ENCODE data around the gene OBSL1. TPM values are rescaled to one million over a fixed set of nuclear protein-coding genes. Genes with fewer than 3 reads are reported as not detected.

OBSL1 gene
- total and polyA plus RNA-seq, 2 of the 4 experiments (the other 2 are of a cell fraction), result 21.5 to 51.2 TPM

GRCh38 chr2:219533930-219534661 is 37.2 kb downstream of the OBSL1 start:
- Histone ChIP-seq H3K4ac (ENCODE audit: low read depth, low read length) (no peak overlapping the region), H4K8ac (ENCODE audit: low read depth in 2 of 2, low read length in 2 of 2) (no peak overlapping the region), H3K9me3 (ENCODE audit: control insufficient read depth, insufficient read depth, low read length) (no peaks in the 10 kb centered on the region), H4K20me1 (ENCODE audit: insufficient read depth, low read length) (0 out of 2 replicates have a peak, but pooled peaks cover 3% of the 10 kb centered on the region), H2BK5ac (ENCODE audit: low read depth, low read length, poor library complexity, severe bottlenecking) (no peak overlapping the region), H3K79me1 (ENCODE audit: low read depth in 1 of 2, low read length in 2 of 2) (peaks cover 0 to 7% of the 10 kb centered on the region in 2 experiments; a peak in 1 of 4 replicates), H3K4me3 (ENCODE audit: insufficient read depth, low read depth, low read length) (no peak overlapping the region), H3K9ac (ENCODE audit: low read depth, low read length) (no peak overlapping the region), H2AFZ (replicated peaks; ENCODE audit: low read length, poor library complexity) (no peak overlapping the region), H3K56ac (ENCODE audit: extremely low read depth, insufficient read depth, low read length) (no peak overlapping the region), H2AK9ac (replicated peaks; ENCODE audit: low read depth, low read length, poor library complexity) (no peak overlapping the region), H3K23ac (ENCODE audit: low read depth, low read length) (no peak overlapping the region), H2AK5ac (ENCODE audit: low read depth, low read length) (no peak overlapping the region), H2BK15ac (ENCODE audit: low read depth, low read length) (no peak overlapping the region), H3K14ac (replicated peaks; ENCODE audit: low read depth, low read length) (no peak overlapping the region), H2BK120ac (ENCODE audit: low read depth, low read length) (no peak overlapping the region), H3K27me3 (ENCODE audit: control insufficient read depth, insufficient read depth, low read length) (peaks cover 31% of the 10 kb centered on the region), H3K9me1 (ENCODE audit: insufficient read depth, low read length) (no peaks in the 10 kb centered on the region), H3K18ac (ENCODE audit: low read depth, low read length) (no peak overlapping the region), H3K4me2 (ENCODE audit: low read depth, low read length) (no peak overlapping the region), H3K27ac (ENCODE audit: insufficient read depth, low read length) (no peak overlapping the region), H3K4me1 (ENCODE audit: control insufficient read depth, insufficient read depth, low read length) (peaks cover 15% of the 10 kb centered on the region), H2BK20ac (ENCODE audit: low read depth, low read length) (no peak overlapping the region), H4K5ac (ENCODE audit: low read depth, low read length) (no peak overlapping the region), H3K36me3 (ENCODE audit: control insufficient read depth, insufficient read depth, low read length) (peaks cover 2% of the 10 kb centered on the region; the same call in 1 of the 2 replicates), H4K91ac (ENCODE audit: insufficient read depth, low read depth, low read length) (no peak overlapping the region)
- ChIA-PET CTCF (interaction anchor here (1.1 kb wide), 1 partner anchor 156 kb away, joined by 3 read pairs; no protein-coding TSS in a partner anchor), POLR2A (ENCODE audit: unreplicated experiment) (no interaction called here)
- DNase-seq, result no peak
- in situ Hi-C loops (cut with MboI; ENCODE audit: low sequenced_read_pairs), result loop anchor here (5.0 kb wide), 1 partner anchor 132 kb away; no protein-coding TSS in a partner anchor
- no TSS peak for BruUV-seq (replicated peaks)
- intact Hi-C loops (cut with micrococcal nuclease), result loop anchor here (5.0 kb wide), 1 partner anchor 237 kb away; no protein-coding TSS in a partner anchor
- ATAC-seq (ENCODE audit: low read depth), result no peak
- TF ChIP-seq CEBPB (IDR thresholded peaks at IDR 0.05; ENCODE audit: low read depth, low read length), result no peak
- TF ChIP-seq ELK1 (IDR thresholded peaks at IDR 0.05; ENCODE audit: borderline replicate concordance, low read depth, low read length), result no peak
- TF ChIP-seq RAD21 (IDR thresholded peaks at IDR 0.05; ENCODE audit: low read length), result no peak
- TF ChIP-seq RCOR1 (IDR thresholded peaks at IDR 0.05; ENCODE audit: insufficient replicate concordance, low read length), result no peak
- TF ChIP-seq MXI1 (IDR thresholded peaks at IDR 0.05; ENCODE audit: borderline replicate concordance, low read depth, low read length), result no peak
- TF ChIP-seq POLR2A (IDR thresholded peaks at IDR 0.05; ENCODE audit: low read depth, low read length), result no peak
- TF ChIP-seq NFE2L2 (IDR thresholded peaks at IDR 0.05; ENCODE audit: low read depth, low read length), result no peak
- TF ChIP-seq USF2 (IDR thresholded peaks at IDR 0.05; ENCODE audit: low read depth, low read length), result no peak
- no peak for TF ChIP-seq MAFK (IDR thresholded peaks at IDR 0.05; ENCODE audit: low read depth, low read length)
- no peak for TF ChIP-seq MAZ (IDR thresholded peaks at IDR 0.05; ENCODE audit: borderline replicate concordance, low read depth, low read length)
- no peak for TF ChIP-seq BHLHE40 (IDR thresholded peaks at IDR 0.05; ENCODE audit: low read depth, low read length)
- 86% methylated on average over 1 of the region's 6 CpGs; no CpG with 5 or more reads in 1 of the 2 experiments for WGBS, 2 experiments (ENCODE audit: extremely low coverage in 2 of 2, insufficient read length in 1 of 2)
- dilution Hi-C loops (cut with HindIII; ENCODE audit: low sequenced_read_pairs, unreplicated experiment), result no loop called here
